ENCODE results near the gene CPLX1.

Gene CPLX1

GRCh38 chr4:855880-856224 is 29.9 kb upstream of the CPLX1 start:
- no peak for DNase-seq (ENCODE audit: low spot score)

GRCh38 chr4:854356-854755 is 28.4 kb upstream of the CPLX1 start:
- DNase-seq (ENCODE audit: low spot score): no peak

GRCh38 chr4:853416-853781 is 27.5 kb upstream of the CPLX1 start:
- no peak for DNase-seq (ENCODE audit: low spot score)

GRCh38 chr4:851701-852430 is 25.9 kb upstream of the CPLX1 start:
- no peak for DNase-seq (ENCODE audit: low spot score)

GRCh38 chr4:850323-850945 is 24.5 kb upstream of the CPLX1 start:
- no peak for DNase-seq (ENCODE audit: low spot score)

GRCh38 chr4:849478-850175 is 23.7 kb upstream of the CPLX1 start:
- no peak for DNase-seq (ENCODE audit: low spot score)

GRCh38 chr4:848803-849477 is 23.0 kb upstream of the CPLX1 start:
- DNase-seq (ENCODE audit: low spot score): peak; percentile 22

GRCh38 chr4:848307-848691 is 22.4 kb upstream of the CPLX1 start:
- no peak for DNase-seq (ENCODE audit: low spot score)

GRCh38 chr4:845836-846251 is 19.9 kb upstream of the CPLX1 start:
- no peak for DNase-seq (ENCODE audit: low spot score)

- DNase-seq (ENCODE audit: low spot score): no peak
Observed at GRCh38 chr4:845233-845835, 19.4 kb upstream of the CPLX1 start.

- DNase-seq (ENCODE audit: low spot score): no peak
Observed at GRCh38 chr4:844752-845232, 18.9 kb upstream of the CPLX1 start.

GRCh38 chr4:839675-840443 is 13.9 kb upstream of the CPLX1 start:
- DNase-seq (ENCODE audit: low spot score): no peak

GRCh38 chr4:837772-838171 is 11.8 kb upstream of the CPLX1 start:
- no peak for DNase-seq (ENCODE audit: low spot score)

- DNase-seq (ENCODE audit: low spot score): no peak
Observed at GRCh38 chr4:836750-837301, 10.9 kb upstream of the CPLX1 start.

- no peak for DNase-seq (ENCODE audit: low spot score)
Observed at GRCh38 chr4:836003-836511, 10.1 kb upstream of the CPLX1 start.

GRCh38 chr4:835148-836002 is 9.4 kb upstream of the CPLX1 start:
- DNase-seq (ENCODE audit: low spot score): no peak

GRCh38 chr4:834368-835147 is 8.6 kb upstream of the CPLX1 start:
- no peak for DNase-seq (ENCODE audit: low spot score)

- DNase-seq (ENCODE audit: low spot score): no peak
Observed at GRCh38 chr4:833731-834367, 7.9 kb upstream of the CPLX1 start.

GRCh38 chr4:833156-833555 is 7.2 kb upstream of the CPLX1 start:
- no peak for DNase-seq (ENCODE audit: low spot score)

Measured in kidney capillary endothelial cell (primary cell).